ENCODE data around the gene NOTCH2. TPM values are rescaled to one million over a fixed set of nuclear protein-coding genes. Genes with fewer than 3 reads are reported as not detected.

NOTCH2 gene
- total RNA-seq, 1 experiment from 2014 or later: 53.7 TPM

GRCh38 chr1:119879510-119880434 is 189.7 kb downstream of the NOTCH2 start:
- H4K5ac ChIP-seq (ENCODE audit: insufficient read length, low read depth, low read length): no peak overlapping the region

More at GRCh38 chr1:119879510-119880434, 189.7 kb downstream of the NOTCH2 start:
- Histone ChIP-seq H2BK5ac (ENCODE audit: insufficient read length, low read length) (no peak overlapping the region), H3K23ac (ENCODE audit: insufficient read length, low read depth, low read length) (no peak overlapping the region), H3K4me2 (ENCODE audit: insufficient read depth, insufficient read length, low read length) (no peak overlapping the region), H3K23me2 (ENCODE audit: insufficient read length, low read depth, low read length, poor library complexity, severe bottlenecking) (no peaks in the 10 kb centered on the region), H3K4ac (ENCODE audit: low read depth, low read length) (no peak overlapping the region), H4K20me1 (ENCODE audit: control insufficient read depth, insufficient read depth, insufficient read length) (no peaks in the 10 kb centered on the region), H2BK20ac (ENCODE audit: low read depth, low read length, poor library complexity, severe bottlenecking) (no peak overlapping the region), H2BK120ac (ENCODE audit: low read depth, low read length, poor library complexity, severe bottlenecking) (no peak overlapping the region), H3K14ac (ENCODE audit: insufficient read depth, low read length) (no peak overlapping the region), H3K4me1 (ENCODE audit: insufficient read depth, low read length) (no peaks in the 10 kb centered on the region), H3K27ac (ENCODE audit: insufficient read length, low read depth, low read length) (no peak overlapping the region), H3K9me3 (ENCODE audit: control insufficient read depth, low read depth, low read length) (no peaks in the 10 kb centered on the region), H2BK12ac (ENCODE audit: insufficient read length, low read depth, low read length) (no peak overlapping the region), H3T11ph (ENCODE audit: low read length) (no peak overlapping the region), H2AK5ac (ENCODE audit: insufficient read length, low read length) (no peak overlapping the region), H4K8ac (replicated peaks; ENCODE audit: insufficient read length, low read depth, low read length) (no peak overlapping the region), H3K9ac (ENCODE audit: extremely low read depth, insufficient read length, low read length) (no peak overlapping the region), H2BK15ac (ENCODE audit: low read depth, low read length) (no peak overlapping the region), H3K27me3 (ENCODE audit: insufficient read depth, low read length) (no peaks in the 10 kb centered on the region), H3K79me2 (ENCODE audit: insufficient read depth, low read length) (no peaks in the 10 kb centered on the region), H3K18ac (ENCODE audit: insufficient read length, low read depth, low read length) (no peak overlapping the region), H3K79me1 (ENCODE audit: insufficient read depth, low read depth, low read length, poor library complexity, severe bottlenecking) (no peaks in the 10 kb centered on the region), H4K91ac (ENCODE audit: insufficient read length, low read depth, low read length) (no peak overlapping the region), H3K56ac (ENCODE audit: insufficient read length, low read depth, low read length) (no peak overlapping the region), H2AFZ (ENCODE audit: low read length) (no peak overlapping the region)
- TF ChIP-seq CTCF (conservative IDR thresholded peaks at IDR 0.05): no peak
- Mint-ChIP-seq H3K4me3 (no peak overlapping the region), H3K27ac (no peak overlapping the region; a peak in 1 of 7 replicates), H3K36me3 (ENCODE audit: insufficient read depth in 1 of 3, low read depth in 3 of 3) (no peaks in the 10 kb centered on the region), H3K27me3 (ENCODE audit: low read depth) (no peaks in the 10 kb centered on the region; the same call in 1 of the 2 replicates), H3K4me1 (no peaks in the 10 kb centered on the region), H3K9me3 (no peaks in the 10 kb centered on the region)
- no CpG with 5 or more reads among the region's 12 CpGs for WGBS (ENCODE audit: extremely low coverage, insufficient read length, low lambda C conversion rate)
- DNase-seq: no peak
